ENCODE data around the gene MAGEA11.
"Not testable (repeated sequence)": the region's sequence is repeated elsewhere in the genome, so short reads cannot be mapped to it uniquely, and the experiment has no call there.

MAGEA11 gene

GRCh38 chrX:149711545-149712236 lies at the start of gene MAGEA11:
Gene MAGEA11 (plus strand): TSS chrX:149712060. CDS start chrX:149713160, 1,100 bp downstream.
- Histone ChIP-seq H3K4me2 (ENCODE audit: low read length) (no peak within 1 kb of the TSS), H3K79me2 (no peaks in the 10 kb centered on the region), H3K36me3 (ENCODE audit: control insufficient read depth, insufficient read depth, low read length) (no peaks in the 10 kb centered on the region), H2AFZ (no peak within 1 kb of the TSS), H3K9me3 (ENCODE audit: control insufficient read depth, low read length) (no peaks in the 10 kb centered on the region), H3K4me3 (ENCODE audit: low read depth, low read length) (no peak within 1 kb of the TSS), H3K4me1 (no peaks in the 10 kb centered on the region), H3K27ac (no peak within 1 kb of the TSS), H3K27me3 (ENCODE audit: control insufficient read depth, insufficient read depth, low read length) (no peaks in the 10 kb centered on the region), H3K9ac (no peak within 1 kb of the TSS)
- TF ChIP-seq CTCF (IDR thresholded peaks at IDR 0.05), result no peak

GRCh38 chrX:149675088-149675487 lies 36.8 kb upstream of the MAGEA11 start:
- not testable (repeated sequence) for H3K79me2 ChIP-seq; H3K9me3 ChIP-seq (ENCODE audit: control insufficient read depth, low read length); H3K4me1 ChIP-seq; H3K36me3 ChIP-seq (ENCODE audit: control insufficient read depth, insufficient read depth, low read length); H3K27ac ChIP-seq; H2AFZ ChIP-seq; H3K9ac ChIP-seq; H3K4me3 ChIP-seq (ENCODE audit: low read depth, low read length); H3K4me2 ChIP-seq (ENCODE audit: low read length); H3K27me3 ChIP-seq (ENCODE audit: control insufficient read depth, insufficient read depth, low read length)

- not testable (repeated sequence) for H3K79me2 ChIP-seq; H3K9me3 ChIP-seq (ENCODE audit: control insufficient read depth, low read length); H3K36me3 ChIP-seq (ENCODE audit: control insufficient read depth, insufficient read depth, low read length); H3K27ac ChIP-seq; H3K4me1 ChIP-seq; H3K4me3 ChIP-seq (ENCODE audit: low read depth, low read length); H3K27me3 ChIP-seq (ENCODE audit: control insufficient read depth, insufficient read depth, low read length); H2AFZ ChIP-seq; H3K4me2 ChIP-seq (ENCODE audit: low read length); H3K9ac ChIP-seq
These were observed 36.3 kb upstream of the MAGEA11 start for GRCh38 chrX:149675554-149675953.

- H3K4me2 ChIP-seq (ENCODE audit: low read length); H3K9ac ChIP-seq; H3K9me3 ChIP-seq (ENCODE audit: control insufficient read depth, low read length); H2AFZ ChIP-seq; H3K27me3 ChIP-seq (ENCODE audit: control insufficient read depth, insufficient read depth, low read length); H3K4me1 ChIP-seq; H3K4me3 ChIP-seq (ENCODE audit: low read depth, low read length); H3K79me2 ChIP-seq; H3K36me3 ChIP-seq (ENCODE audit: control insufficient read depth, insufficient read depth, low read length); H3K27ac ChIP-seq: not testable (repeated sequence)
These were observed 32.6 kb upstream of the MAGEA11 start for GRCh38 chrX:149679164-149679678.

- TF ChIP-seq CTCF (IDR thresholded peaks at IDR 0.05), result no peak
- Histone ChIP-seq H3K9me3 (ENCODE audit: control insufficient read depth, low read length) (no peaks in the 10 kb centered on the region), H3K9ac (no peak overlapping the region), H2AFZ (no peak overlapping the region), H3K4me1 (no peaks in the 10 kb centered on the region), H3K79me2 (no peaks in the 10 kb centered on the region), H3K27ac (no peak overlapping the region), H3K4me2 (ENCODE audit: low read length) (no peak overlapping the region), H3K36me3 (ENCODE audit: control insufficient read depth, insufficient read depth, low read length) (no peaks in the 10 kb centered on the region), H3K4me3 (ENCODE audit: low read depth, low read length) (no peak overlapping the region), H3K27me3 (ENCODE audit: control insufficient read depth, insufficient read depth, low read length) (no peaks in the 10 kb centered on the region)
These were observed 30.7 kb upstream of the MAGEA11 start for GRCh38 chrX:149681182-149681581.

GRCh38 chrX:149682031-149682430 lies 29.8 kb upstream of the MAGEA11 start:
- no peaks in the 10 kb centered on the region for H3K27me3 ChIP-seq (ENCODE audit: control insufficient read depth, insufficient read depth, low read length)
- H3K9me3 ChIP-seq (ENCODE audit: control insufficient read depth, low read length), result no peaks in the 10 kb centered on the region
- no peak for TF ChIP-seq CTCF (IDR thresholded peaks at IDR 0.05)

More at GRCh38 chrX:149682031-149682430, 29.8 kb upstream of the MAGEA11 start:
- H3K79me2 ChIP-seq, result no peaks in the 10 kb centered on the region
- H3K4me2 ChIP-seq (ENCODE audit: low read length), result no peak overlapping the region
- no peak overlapping the region for H2AFZ ChIP-seq
- H3K4me1 ChIP-seq, result no peaks in the 10 kb centered on the region
- H3K27ac ChIP-seq, result no peak overlapping the region
- no peak overlapping the region for H3K9ac ChIP-seq
- no peaks in the 10 kb centered on the region for H3K36me3 ChIP-seq (ENCODE audit: control insufficient read depth, insufficient read depth, low read length)
- no peak overlapping the region for H3K4me3 ChIP-seq (ENCODE audit: low read depth, low read length)
